Measurements from ENCODE around the gene FAM163B.

The FAM163B gene

GRCh38 chr9:133583111-133583510 is 26.1 kb downstream of the FAM163B start:
- no peak for TF ChIP-seq CTCF (conservative IDR thresholded peaks at IDR 0.05; ENCODE audit: low read length)
- H3K4me3 ChIP-seq (ENCODE audit: low read length): no peak overlapping the region
- DNase-seq (ENCODE audit: low read depth): no peak

GRCh38 chr9:133582501-133583045 is 26.6 kb downstream of the FAM163B start:
- no peak for TF ChIP-seq CTCF (conservative IDR thresholded peaks at IDR 0.05; ENCODE audit: low read length)
- DNase-seq (ENCODE audit: low read depth): no peak
- H3K4me3 ChIP-seq (ENCODE audit: low read length): no peak overlapping the region

- no peak overlapping the region for H3K4me3 ChIP-seq (ENCODE audit: low read length)
- no peak for TF ChIP-seq CTCF (conservative IDR thresholded peaks at IDR 0.05; ENCODE audit: low read length)
- DNase-seq (ENCODE audit: low read depth): no peak
Measured at GRCh38 chr9:133581513-133582343, 27.5 kb downstream of the FAM163B start.

- DNase-seq (ENCODE audit: low read depth): no peak
- no peak for TF ChIP-seq CTCF (conservative IDR thresholded peaks at IDR 0.05; ENCODE audit: low read length)
- H3K4me3 ChIP-seq (ENCODE audit: low read length): no peak overlapping the region
Measured at GRCh38 chr9:133581011-133581410, 28.2 kb downstream of the FAM163B start.

GRCh38 chr9:133580419-133580738 is 28.8 kb downstream of the FAM163B start:
- TF ChIP-seq CTCF (conservative IDR thresholded peaks at IDR 0.05; ENCODE audit: low read length): no peak
- DNase-seq (ENCODE audit: low read depth): no peak
- no peak overlapping the region for H3K4me3 ChIP-seq (ENCODE audit: low read length)

GRCh38 chr9:133579601-133580418 is 29.4 kb downstream of the FAM163B start:
- no peak overlapping the region for H3K4me3 ChIP-seq (ENCODE audit: low read length)
- DNase-seq (ENCODE audit: low read depth): no peak
- TF ChIP-seq CTCF (conservative IDR thresholded peaks at IDR 0.05; ENCODE audit: low read length): no peak

Measured in AG10803 (cell line).